Measurements from ENCODE around the gene MYO9B.

DNA sequence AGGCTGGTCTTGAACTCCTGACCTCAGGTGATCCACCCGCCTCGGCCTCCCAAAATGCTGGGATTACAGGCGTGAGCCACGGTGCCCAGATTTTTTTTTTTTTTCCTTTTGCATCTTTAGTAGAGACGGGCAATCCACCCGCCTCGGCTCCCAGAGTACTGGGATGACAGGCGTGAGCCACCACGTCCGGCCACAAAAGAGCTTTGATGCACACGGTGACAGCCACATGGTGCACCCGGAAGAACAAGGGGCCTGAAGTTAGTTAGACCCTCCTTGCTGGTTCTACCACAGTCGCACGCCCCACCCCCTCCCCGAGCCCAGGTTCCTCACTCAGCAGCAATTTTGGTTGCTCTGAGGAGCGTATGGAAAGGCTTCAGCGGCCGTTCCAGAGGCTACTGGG is 85.3 kb downstream of the MYO9B start:
- TF ChIP-seq, protein P1, sequence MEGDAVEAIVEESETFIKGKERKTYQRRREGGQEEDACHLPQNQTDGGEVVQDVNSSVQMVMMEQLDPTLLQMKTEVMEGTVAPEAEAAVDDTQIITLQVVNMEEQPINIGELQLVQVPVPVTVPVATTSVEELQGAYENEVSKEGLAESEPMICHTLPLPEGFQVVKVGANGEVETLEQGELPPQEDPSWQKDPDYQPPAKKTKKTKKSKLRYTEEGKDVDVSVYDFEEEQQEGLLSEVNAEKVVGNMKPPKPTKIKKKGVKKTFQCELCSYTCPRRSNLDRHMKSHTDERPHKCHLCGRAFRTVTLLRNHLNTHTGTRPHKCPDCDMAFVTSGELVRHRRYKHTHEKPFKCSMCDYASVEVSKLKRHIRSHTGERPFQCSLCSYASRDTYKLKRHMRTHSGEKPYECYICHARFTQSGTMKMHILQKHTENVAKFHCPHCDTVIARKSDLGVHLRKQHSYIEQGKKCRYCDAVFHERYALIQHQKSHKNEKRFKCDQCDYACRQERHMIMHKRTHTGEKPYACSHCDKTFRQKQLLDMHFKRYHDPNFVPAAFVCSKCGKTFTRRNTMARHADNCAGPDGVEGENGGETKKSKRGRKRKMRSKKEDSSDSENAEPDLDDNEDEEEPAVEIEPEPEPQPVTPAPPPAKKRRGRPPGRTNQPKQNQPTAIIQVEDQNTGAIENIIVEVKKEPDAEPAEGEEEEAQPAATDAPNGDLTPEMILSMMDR (IDR thresholded peaks at IDR 0.05): no peak
- TF ChIP-seq POLR2A (IDR thresholded peaks at IDR 0.05): no peak

Data from sigmoid colon (tissue), 3 donors.